HG03575 (cell line): Measurements from ENCODE around the gene TPST1.

Source experiments
- ATAC-seq: cut with Tn5 transposase; IDR thresholded peaks from one replicate; pipeline ENCODE4 v1.9.1; 2021; ENCODE audit not compliant: unreplicated experiment, insufficient number of reproducible peaks, low FRiP score; ENCODE audit errors: extremely low read depth

Gene TPST1

GRCh38 chr7:66269978-66270377 lies 64.8 kb downstream of the TPST1 start:
- no peak for ATAC-seq

- ATAC-seq = no peak
Measured at GRCh38 chr7:66272321-66272720, 67.2 kb downstream of the TPST1 start.

DNA sequence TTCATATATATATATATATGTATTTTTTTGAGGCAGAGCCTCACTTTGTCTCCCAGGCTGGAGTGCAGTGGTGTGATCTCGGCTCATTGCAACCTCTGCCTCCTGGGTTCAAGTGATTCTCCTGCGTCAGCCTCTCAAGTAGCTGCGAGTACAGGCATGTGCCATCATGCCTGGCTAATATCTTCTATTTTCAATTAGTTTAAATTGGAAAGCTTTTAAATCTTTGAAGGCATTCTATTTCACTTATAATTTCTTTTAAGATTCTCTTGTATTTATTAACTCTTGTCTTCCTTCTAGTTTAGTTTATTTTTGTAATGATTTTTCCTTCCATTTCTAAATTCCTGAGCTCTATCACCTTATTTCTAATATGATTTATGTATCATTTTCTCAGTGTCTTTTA lies 71.2 kb downstream of the TPST1 start:
- ATAC-seq = no peak

DNA sequence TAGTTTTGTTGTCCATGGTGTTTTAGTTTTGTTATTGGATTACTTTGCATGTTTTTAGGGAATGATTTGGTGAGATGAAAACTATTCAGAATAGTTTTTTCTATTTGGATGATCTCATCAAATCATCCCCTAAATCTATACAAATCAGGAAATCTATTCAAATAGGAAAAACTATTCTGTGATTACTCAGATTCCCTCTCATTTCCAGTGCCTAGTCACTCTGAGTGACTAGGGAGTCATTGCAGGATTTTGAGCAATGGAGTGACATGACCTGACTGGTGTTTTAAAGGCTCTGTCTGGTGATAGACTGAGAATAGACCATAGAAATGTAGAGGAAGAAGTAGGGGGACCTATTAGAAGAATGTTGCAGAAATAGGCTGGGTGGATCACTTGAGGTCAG lies 72.4 kb downstream of the TPST1 start:
- ATAC-seq = no peak

GRCh38 chr7:66279912-66280311 lies 74.8 kb downstream of the TPST1 start:
- no peak for ATAC-seq

GRCh38 chr7:66281678-66282590 lies 76.8 kb downstream of the TPST1 start:
- ATAC-seq = no peak

GRCh38 chr7:66282591-66282935 lies 77.4 kb downstream of the TPST1 start:
- ATAC-seq = no peak

DNA sequence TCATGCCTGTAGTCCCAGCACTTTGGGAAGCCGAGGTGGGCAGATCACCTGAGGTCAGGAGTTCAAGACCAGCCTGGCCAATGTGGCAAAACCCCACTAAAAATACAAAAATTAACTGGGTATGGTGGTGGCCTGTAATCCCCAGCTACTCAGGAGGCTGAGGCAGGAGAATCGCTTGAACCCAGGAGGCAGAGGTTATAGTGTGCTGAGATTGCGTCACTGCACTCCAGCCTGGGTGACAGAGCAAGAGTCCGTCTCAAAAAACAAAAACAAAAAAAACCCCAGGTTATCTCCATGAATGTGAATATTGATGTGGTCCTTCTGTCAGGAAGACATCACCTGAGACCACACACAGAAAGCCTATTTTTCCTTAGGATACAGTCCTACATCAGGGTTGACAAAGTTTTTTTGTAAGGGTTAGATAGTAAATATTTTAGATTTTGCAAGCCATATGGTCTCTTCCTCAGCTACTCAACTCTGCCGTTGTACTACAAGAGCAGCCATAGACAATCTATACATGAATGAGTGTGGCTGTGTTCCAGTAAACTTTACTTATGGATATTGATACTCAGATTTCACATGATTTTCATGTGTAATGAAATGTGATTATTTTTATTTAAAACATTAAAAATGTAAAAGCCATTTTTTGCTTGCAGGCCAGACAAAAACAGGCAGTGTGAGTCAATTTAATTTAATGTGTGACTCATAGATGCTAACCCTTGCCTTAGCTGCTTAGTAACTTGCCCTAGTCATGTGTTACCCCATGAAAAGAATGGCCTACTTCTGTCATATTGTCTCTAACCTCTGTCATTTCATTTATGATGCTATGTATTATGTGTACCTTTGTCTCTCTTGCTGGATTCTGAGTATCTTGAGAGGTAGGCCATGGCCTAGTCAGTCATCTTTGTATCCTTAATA lies 78.1 kb downstream of the TPST1 start:
- ATAC-seq = no peak

- no peak for ATAC-seq
Measured at GRCh38 chr7:66296001-66296521, 90.9 kb downstream of the TPST1 start.

- ATAC-seq = no peak
Measured at GRCh38 chr7:66296557-66296956, 91.4 kb downstream of the TPST1 start.

DNA sequence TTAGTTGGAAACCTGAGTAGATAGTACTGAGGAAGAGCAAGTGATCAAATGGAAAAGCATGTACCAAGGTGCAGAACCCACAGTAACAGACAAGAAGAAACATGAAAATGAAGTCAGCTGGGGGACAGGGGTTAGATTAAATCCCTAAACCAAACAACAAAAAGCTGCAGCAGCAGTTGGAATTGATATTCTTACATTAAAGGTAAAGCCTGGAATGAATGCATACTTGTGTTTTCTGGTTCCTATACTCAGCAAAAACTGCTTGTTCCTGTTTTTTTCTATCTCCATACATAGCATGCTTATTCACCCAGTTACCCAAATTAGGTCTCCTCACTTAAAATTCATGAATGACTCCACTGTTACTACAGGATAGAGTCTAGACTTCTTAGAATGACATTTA lies 92.4 kb downstream of the TPST1 start:
- ATAC-seq = no peak

- no peak for ATAC-seq
Measured at GRCh38 chr7:66301249-66301648, 96.1 kb downstream of the TPST1 start.

GRCh38 chr7:66301737-66302136 lies 96.6 kb downstream of the TPST1 start:
- no peak for ATAC-seq

GRCh38 chr7:66303454-66304155 lies 98.5 kb downstream of the TPST1 start:
- no peak for ATAC-seq

GRCh38 chr7:66304536-66304935 lies 99.4 kb downstream of the TPST1 start:
- ATAC-seq = no peak

- no peak for ATAC-seq
Measured at GRCh38 chr7:66306243-66306642, 101.1 kb downstream of the TPST1 start.

- no peak for ATAC-seq
Measured at GRCh38 chr7:66307591-66308215, 102.6 kb downstream of the TPST1 start.

DNA sequence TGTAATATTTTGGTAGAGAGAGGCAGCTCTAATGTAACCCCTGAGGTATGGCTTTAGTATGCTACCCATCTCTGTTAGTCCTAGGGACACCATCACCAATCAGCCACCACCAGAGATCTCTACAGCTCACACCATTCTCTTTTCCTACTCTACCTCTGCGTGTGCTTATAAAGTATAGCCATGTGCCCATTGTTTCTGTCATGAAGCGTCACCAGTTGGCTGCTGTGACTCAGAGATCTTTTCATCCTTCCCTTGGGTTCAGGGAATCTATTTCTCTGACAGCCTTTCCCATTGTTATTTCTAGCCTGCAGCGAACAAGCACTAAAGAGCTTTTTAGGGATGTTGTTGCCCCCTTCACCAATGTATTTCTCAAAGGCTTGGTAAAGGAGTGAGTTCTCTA lies 103.3 kb downstream of the TPST1 start:
- no peak for ATAC-seq

GRCh38 chr7:66310620-66311019 lies 105.5 kb downstream of the TPST1 start:
- ATAC-seq = no peak
